ENCODE results near the gene SLC10A2.
"Not testable (repeated sequence)": the region's sequence is repeated elsewhere in the genome, so short reads cannot be mapped to it uniquely, and the experiment has no call there.

SLC10A2 gene

GRCh38 chr13:103066079-103066780 is at the start of gene SLC10A2:
Gene SLC10A2 (minus strand): TSS chr13:103066417. CDS start chr13:103066249, 168 bp downstream.
- DNase-seq: no peak

GRCh38 chr13:103107580-103107979 is 41.4 kb upstream of the SLC10A2 start:
- no peak for DNase-seq

GRCh38 chr13:103104340-103104739 is 38.1 kb upstream of the SLC10A2 start:
- no peak for DNase-seq

GRCh38 chr13:103103456-103103855 is 37.2 kb upstream of the SLC10A2 start:
- not testable (repeated sequence) for DNase-seq

- no peak for DNase-seq
Measured at GRCh38 chr13:103102482-103102881, 36.3 kb upstream of the SLC10A2 start.

GRCh38 chr13:103101901-103102300 is 35.7 kb upstream of the SLC10A2 start:
- DNase-seq: no peak

- DNase-seq: no peak
Measured at GRCh38 chr13:103101500-103101899, 35.3 kb upstream of the SLC10A2 start.

- DNase-seq: no peak
Measured at GRCh38 chr13:103100830-103101229, 34.6 kb upstream of the SLC10A2 start.

GRCh38 chr13:103099722-103100293 is 33.6 kb upstream of the SLC10A2 start:
- DNase-seq: no peak

- DNase-seq: no peak
Measured at GRCh38 chr13:103098535-103098934, 32.3 kb upstream of the SLC10A2 start.

GRCh38 chr13:103097366-103097928 is 31.2 kb upstream of the SLC10A2 start:
- no peak for DNase-seq

GRCh38 chr13:103093649-103094048 is 27.4 kb upstream of the SLC10A2 start:
- not testable (repeated sequence) for DNase-seq

- no peak for DNase-seq
Measured at GRCh38 chr13:103087275-103087674, 21.1 kb upstream of the SLC10A2 start.

- DNase-seq: no peak
Measured at GRCh38 chr13:103081435-103081834, 15.2 kb upstream of the SLC10A2 start.

- no peak for DNase-seq
Measured at GRCh38 chr13:103078158-103078557, 11.9 kb upstream of the SLC10A2 start.

GRCh38 chr13:103068836-103069235 is 2.6 kb upstream of the SLC10A2 start:
- DNase-seq: no peak

GRCh38 chr13:103067751-103068555 is 1.7 kb upstream of the SLC10A2 start:
- peak in 1 of 2 experiments; percentile 6 for DNase-seq

GRCh38 chr13:103066781-103067345 is 646 bp upstream of the SLC10A2 start:
- no peak for DNase-seq

GRCh38 chr13:103063376-103063775 is 2.8 kb downstream of the SLC10A2 start:
- no peak for DNase-seq

- no peak for DNase-seq
Measured at GRCh38 chr13:103062079-103062478, 4.1 kb downstream of the SLC10A2 start.

GRCh38 chr13:103056008-103056407 is 10.2 kb downstream of the SLC10A2 start:
- DNase-seq: no peak

- DNase-seq: no peak
Measured at GRCh38 chr13:103055166-103055565, 11.1 kb downstream of the SLC10A2 start.

- DNase-seq: no peak
Measured at GRCh38 chr13:103046676-103047075, 19.5 kb downstream of the SLC10A2 start.
